Stimulated activated CD8-positive, alpha-beta memory T cell treated with anti-CD3 and anti-CD28 coated beads, Interleukin-4, amount 100 ng/mL, for 4 hours (primary cell): ENCODE data around the gene SLC25A13.

Source experiments
- DNase-seq, 2 donors: peaks; one replicate each; pipeline ENCODE4 v3.0.0-alpha.2; 2020; ENCODE audit warnings: low read depth in 2 of 2, low spot score in 1 of 2

The SLC25A13 gene

GRCh38 chr7:96104984-96105383, 216.9 kb downstream of the SLC25A13 start:
- no peak for DNase-seq

- no peak for DNase-seq
These were observed 219.6 kb downstream of the SLC25A13 start for GRCh38 chr7:96102096-96102811.

- no peak for DNase-seq
These were observed 221.2 kb downstream of the SLC25A13 start for GRCh38 chr7:96100737-96101136.

GRCh38 chr7:96097835-96098234, 224.1 kb downstream of the SLC25A13 start:
- no peak for DNase-seq

- DNase-seq = no peak
These were observed 228.5 kb downstream of the SLC25A13 start for GRCh38 chr7:96093435-96093834.

GRCh38 chr7:96090756-96091155, 231.1 kb downstream of the SLC25A13 start:
- no peak for DNase-seq

- DNase-seq = no peak
These were observed 232.4 kb downstream of the SLC25A13 start for GRCh38 chr7:96089511-96089910.

GRCh38 chr7:96088579-96088978, 233.3 kb downstream of the SLC25A13 start:
- DNase-seq = no peak

GRCh38 chr7:96085953-96086352, 235.9 kb downstream of the SLC25A13 start:
- no peak for DNase-seq

GRCh38 chr7:96084881-96085553, 236.9 kb downstream of the SLC25A13 start:
- DNase-seq = no peak

- DNase-seq = no peak
These were observed 241.9 kb downstream of the SLC25A13 start for GRCh38 chr7:96080027-96080426.

- DNase-seq = no peak
These were observed 245.6 kb downstream of the SLC25A13 start for GRCh38 chr7:96076350-96076707.

GRCh38 chr7:96075510-96076349, 246.2 kb downstream of the SLC25A13 start:
- DNase-seq = no peak

- DNase-seq = no peak
These were observed 247.0 kb downstream of the SLC25A13 start for GRCh38 chr7:96074871-96075270.
